Sigmoid colon (tissue), 4 donors: ENCODE results near the gene FNDC1.

Source experiments
- CTCF ChIP-seq, 4 experiments: fragments of 450-650 bp in 3 of 4; fragments of 200-600 bp in 1 of 4; IDR thresholded peaks; one replicate each; pipeline ENCODE4 v1.5.1; 2016 to 2019; ENCODE audit warnings: antibody characterized with exemption in 4 of 4, mild to moderate bottlenecking in 3 of 4, moderate library complexity in 2 of 4
- EP300 ChIP-seq, 4 donors: sonication (generic); formaldehyde crosslinking; IDR thresholded peaks; one replicate each; pipeline ENCODE4 v1.6.1; 2017; ENCODE audit warnings: antibody characterized with exemption in 4 of 4
- POLR2A ChIP-seq, 2 donors: fragments of 450-650 bp; IDR thresholded peaks; one replicate each; pipeline ENCODE4 v1.6.1; 2016; ENCODE audit warnings: antibody characterized with exemption in 2 of 2, mild to moderate bottlenecking in 2 of 2, moderate library complexity in 2 of 2
- POLR2AphosphoS5 ChIP-seq, 4 donors: sonication (generic); formaldehyde crosslinking; IDR thresholded peaks; one replicate each; pipeline ENCODE4 v1.6.1; 2017; ENCODE audit warnings: antibody characterized with exemption in 4 of 4

GRCh38 chr6:159155679-159156078 lies 13.5 kb upstream of the FNDC1 start:
- TF ChIP-seq POLR2AphosphoS5 (IDR thresholded peaks at IDR 0.05) (no peak), CTCF (IDR thresholded peaks at IDR 0.05) (no peak), EP300 (IDR thresholded peaks at IDR 0.05) (no peak), POLR2A (IDR thresholded peaks at IDR 0.05) (no peak)
